Neural progenitor cell (in vitro differentiated cells): ENCODE results near the gene APBB2. TPM values are rescaled to one million over a fixed set of nuclear protein-coding genes. Genes with fewer than 3 reads are reported as not detected.

Experiments
- DNase-seq: peaks from one replicate; pipeline ENCODE4 v3.0.0-alpha.2; 2016; ENCODE audit warnings: low spot score
- H2AFZ ChIP-seq: fragments of 200-600 bp; sonication (generic); replicated peaks from 2 replicates; pipeline ENCODE4 v1.6.1; 2016; ENCODE audit warnings: antibody characterized with exemption
- H3F3A ChIP-seq: fragments of 200-600 bp; sonication (generic); 2 replicates; pipeline ENCODE4 v1.6.1; 2016; ENCODE audit warnings: antibody characterized with exemption, low read depth
- H3K27ac ChIP-seq: fragments of 200-600 bp; sonication (generic); 2 replicates; pipeline ENCODE4 v1.5.1; 2016; ENCODE audit warnings: mild to moderate bottlenecking
- H3K27me3 ChIP-seq: fragments of 200-600 bp; sonication (generic); 2 replicates; pipeline ENCODE4 v1.6.1; 2016; ENCODE audit warnings: mild to moderate bottlenecking, moderate library complexity
- H3K36me3 ChIP-seq: fragments of 200-600 bp; sonication (generic); 2 replicates; pipeline ENCODE4 v1.5.1; 2016
- H3K4me1 ChIP-seq: fragments of 200-600 bp; sonication (generic); 2 replicates; pipeline ENCODE4 v1.6.1; 2016; ENCODE audit warnings: mixed run types
- H3K4me2 ChIP-seq: fragments of 200-600 bp; sonication (generic); 2 replicates; pipeline ENCODE4 v1.6.1; 2016
- H3K4me3 ChIP-seq: fragments of 200-600 bp; sonication (generic); 2 replicates; pipeline ENCODE4 v1.5.1; 2016
- H3K79me2 ChIP-seq: fragments of 200-600 bp; sonication (generic); 2 replicates; pipeline ENCODE4 v1.6.1; 2016; ENCODE audit warnings: low read depth
- H3K9ac ChIP-seq: fragments of 200-600 bp; sonication (generic); 2 replicates; pipeline ENCODE4 v1.6.1; 2016
- H3K9me3 ChIP-seq: fragments of 200-600 bp; sonication (generic); 2 replicates; pipeline ENCODE4 v1.5.1; 2016; ENCODE audit warnings: low read depth
- H4K20me1 ChIP-seq: fragments of 200-600 bp; sonication (generic); 2 replicates; pipeline ENCODE4 v1.6.1; 2016; ENCODE audit warnings: low read depth
- H3K27ac Mint-ChIP-seq: 3 replicates; pipeline ENCODE4 v1.8.0; 2021; ENCODE audit warnings: mixed read lengths
- H3K27me3 Mint-ChIP-seq: 2 replicates; pipeline ENCODE4 v1.8.0; 2022; ENCODE audit warnings: low read depth, mild to moderate bottlenecking, inconsistent platforms, moderate library complexity, mixed read lengths; ENCODE audit not compliant: insufficient read depth
- H3K36me3 Mint-ChIP-seq: 3 replicates; pipeline ENCODE4 v1.8.0; 2021; ENCODE audit warnings: mixed read lengths
- H3K4me1 Mint-ChIP-seq: 3 replicates; pipeline ENCODE4 v1.8.0; 2021; ENCODE audit warnings: mixed read lengths
- H3K4me3 Mint-ChIP-seq: 3 replicates; pipeline ENCODE4 v1.8.0; 2021; ENCODE audit warnings: mild to moderate bottlenecking, moderate library complexity, mixed read lengths
- H3K9me3 Mint-ChIP-seq: 3 replicates; pipeline ENCODE4 v1.8.0; 2020; ENCODE audit warnings: mixed read lengths
- CTCF ChIP-seq: fragments of 200-600 bp; sonication (generic); IDR thresholded peaks from 2 replicates; pipeline ENCODE4 v1.5.1; 2017; ENCODE audit warnings: antibody characterized with exemption, mild to moderate bottlenecking
- EZH2 ChIP-seq: fragments of 200-600 bp; sonication (generic); IDR thresholded peaks from 2 replicates; pipeline ENCODE4 v1.6.1; 2017; ENCODE audit warnings: antibody characterized with exemption, mild to moderate bottlenecking, moderate library complexity
- EZH2phosphoT487 ChIP-seq: fragments of 200-600 bp; sonication (generic); IDR thresholded peaks from 2 replicates; pipeline ENCODE4 v1.6.1; 2017; ENCODE audit warnings: antibody characterized with exemption
- total RNA-seq: library from RNA; depleted of rRNA; stranded (reverse); fragments of >200 nt; gene quantifications from 2 replicates; pipeline ENCODE4 v1.2.3, GENCODE V29; 2015; ENCODE audit warnings: low replicate concordance

Gene APBB2
- total RNA-seq, 1 donor from 2014 or later = 83.2 TPM

GRCh38 chr4:40956721-40957255, 257.6 kb downstream of the APBB2 start:
- no peak for TF ChIP-seq EZH2
- TF ChIP-seq CTCF = no peak
- no peak for TF ChIP-seq EZH2phosphoT487
- Histone ChIP-seq H3K27ac (no peak overlapping the region), H2AFZ (no peak overlapping the region), H3K27me3 (no peaks in the 10 kb centered on the region), H3K36me3 (no peaks in the 10 kb centered on the region), H3K4me3 (no peak overlapping the region), H3F3A (peaks cover 4% of the 10 kb centered on the region), H3K79me2 (no peaks in the 10 kb centered on the region), H3K9me3 (no peaks in the 10 kb centered on the region), H3K4me1 (peaks cover 12% of the 10 kb centered on the region), H3K9ac (no peak overlapping the region), H3K4me2 (no peak overlapping the region), H4K20me1 (no peaks in the 10 kb centered on the region)
- no peak for DNase-seq
- Mint-ChIP-seq H3K36me3 (peaks cover 5% of the 10 kb centered on the region), H3K27me3 (peaks cover 3% of the 10 kb centered on the region), H3K9me3 (peaks cover 8% of the 10 kb centered on the region), H3K4me1 (peaks cover 13% of the 10 kb centered on the region), H3K27ac (no peak overlapping the region), H3K4me3 (no peak overlapping the region)

GRCh38 chr4:40954088-40954668, 260.2 kb downstream of the APBB2 start:
- H3K4me3 ChIP-seq = no peak overlapping the region
- peaks cover 18% of the 10 kb centered on the region for H3K4me1 ChIP-seq
- Mint-ChIP-seq H3K27me3 (peaks cover 3% of the 10 kb centered on the region), H3K9me3 (no peaks in the 10 kb centered on the region), H3K4me1 (peaks cover 13% of the 10 kb centered on the region), H3K36me3 (no peaks in the 10 kb centered on the region), H3K27ac (no peak overlapping the region), H3K4me3 (no peak overlapping the region)
- no peak overlapping the region for H3K4me2 ChIP-seq
- no peak for DNase-seq
- H3F3A ChIP-seq = peaks cover 10% of the 10 kb centered on the region
- no peak overlapping the region for H3K27ac ChIP-seq
- H3K36me3 ChIP-seq = no peaks in the 10 kb centered on the region
- H3K79me2 ChIP-seq = no peaks in the 10 kb centered on the region
- H4K20me1 ChIP-seq = no peaks in the 10 kb centered on the region
- H2AFZ ChIP-seq = no peak overlapping the region
- no peaks in the 10 kb centered on the region for H3K27me3 ChIP-seq
- no peaks in the 10 kb centered on the region for H3K9me3 ChIP-seq
- TF ChIP-seq EZH2phosphoT487 (no peak), CTCF (no peak), EZH2 (no peak)
- H3K9ac ChIP-seq = no peak overlapping the region

- no peaks in the 10 kb centered on the region for H3K79me2 ChIP-seq
- no peaks in the 10 kb centered on the region for H3K27me3 ChIP-seq
- H3K4me3 Mint-ChIP-seq = no peak overlapping the region
- no peak overlapping the region for H3K4me3 ChIP-seq
- H3F3A ChIP-seq = peaks cover 10% of the 10 kb centered on the region
- no peak overlapping the region for H3K27ac ChIP-seq
- H3K9me3 Mint-ChIP-seq = no peaks in the 10 kb centered on the region
- peaks cover 18% of the 10 kb centered on the region for H3K4me1 ChIP-seq
- peaks cover 3% of the 10 kb centered on the region for H3K27me3 Mint-ChIP-seq
- no peaks in the 10 kb centered on the region for H4K20me1 ChIP-seq
- H3K9ac ChIP-seq = no peak overlapping the region
- no peaks in the 10 kb centered on the region for H3K9me3 ChIP-seq
- H2AFZ ChIP-seq = no peak overlapping the region
- H3K27ac Mint-ChIP-seq = peak overlapping the region; percentile 70
- no peak for TF ChIP-seq EZH2
- no peak for TF ChIP-seq EZH2phosphoT487
- TF ChIP-seq CTCF = no peak
- peaks cover 13% of the 10 kb centered on the region for H3K4me1 Mint-ChIP-seq
- H3K36me3 ChIP-seq = no peaks in the 10 kb centered on the region
- no peak overlapping the region for H3K4me2 ChIP-seq
- peak; percentile 18 for DNase-seq
- H3K36me3 Mint-ChIP-seq = no peaks in the 10 kb centered on the region
These were observed 260.9 kb downstream of the APBB2 start for GRCh38 chr4:40953283-40954087.
